Natural killer cell (primary cell): ENCODE measurements around the gene TNNI2. TPM values are rescaled to one million over a fixed set of nuclear protein-coding genes. Genes with fewer than 3 reads are reported as not detected.
A peak's percentile ranks its signal among the peaks of the same experiment; 100 is the strongest.

Experiments
- ATAC-seq, 3 donors: fragments of 150-1000 bp in 2 of 3; fragments of 200-7000 bp in 1 of 3; cut with Tn5 transposase; 1 replicate in 1 of 3; 2 replicates in 2 of 3; pipeline ENCODE4 v1.10.0; 2021; ENCODE audit warnings: mild to moderate bottlenecking in 2 of 3, moderate library complexity in 2 of 3
- DNase-seq, 2 donors: peaks; one replicate each; pipeline versions ENCODE4 v3.0.0 to v3.0.0-alpha.2; 2013 to 2021; ENCODE audit warnings: mixed read lengths in 1 of 2
- H3K27ac ChIP-seq: one replicate; pipeline ENCODE4 v1.5.1; 2013; ENCODE audit warnings: mild to moderate bottlenecking, low read length
- H3K27me3 ChIP-seq: one replicate; pipeline ENCODE4 v1.6.1; 2013; ENCODE audit warnings: low read length; ENCODE audit not compliant: control insufficient read depth, insufficient read depth
- H3K36me3 ChIP-seq: one replicate; pipeline ENCODE4 v1.6.1; 2013; ENCODE audit warnings: low read length; ENCODE audit not compliant: control insufficient read depth, insufficient read depth
- H3K4me1 ChIP-seq: one replicate; pipeline ENCODE4 v1.6.1; 2013; ENCODE audit warnings: low read length; ENCODE audit not compliant: control insufficient read depth, insufficient read depth
- H3K4me3 ChIP-seq: one replicate; pipeline ENCODE4 v1.5.1; 2013; ENCODE audit warnings: low read length
- H3K9me3 ChIP-seq: one replicate; pipeline ENCODE4 v1.6.1; 2013; ENCODE audit warnings: low read length; ENCODE audit not compliant: control insufficient read depth, insufficient read depth
- H3K27ac Mint-ChIP-seq, 2 donors: one replicate each; pipeline ENCODE4 v1.8.0; 2022; ENCODE audit warnings: mild to moderate bottlenecking in 2 of 2, mixed read lengths in 2 of 2, moderate library complexity in 1 of 2
- H3K27me3 Mint-ChIP-seq, 2 donors: one replicate each; pipeline ENCODE4 v1.8.0; 2022; ENCODE audit warnings: low read depth in 2 of 2, mixed read lengths in 2 of 2
- H3K36me3 Mint-ChIP-seq: one replicate; pipeline ENCODE4 v1.8.0; 2022; ENCODE audit warnings: mixed read lengths
- H3K4me1 Mint-ChIP-seq, 2 donors: one replicate each; pipeline ENCODE4 v1.8.0; 2022; ENCODE audit warnings: mixed read lengths in 2 of 2
- H3K4me3 Mint-ChIP-seq: one replicate; pipeline ENCODE4 v1.8.0; 2022; ENCODE audit warnings: mild to moderate bottlenecking, moderate library complexity, mixed read lengths
- H3K9me3 Mint-ChIP-seq, 2 donors: one replicate each; pipeline ENCODE4 v1.8.0; 2022; ENCODE audit warnings: mixed read lengths in 2 of 2
- WGBS: methylation state at CpG from one replicate; pipeline ENCODE4 v1.1.7; 2013; ENCODE audit warnings: missing lambda C conversion rate; ENCODE audit not compliant: insufficient coverage; 5-methylcytosine and 5-hydroxymethylcytosine counted together
- intact Hi-C: fragments of 100-400 bp; cut with micrococcal nuclease; formaldehyde crosslinking; loops from one replicate; pipeline ENCODE4 v1.14.2; 2022
- total RNA-seq, 4 donors: library from RNA; stranded (reverse); fragments of 120-200 nt in 1 of 4; gene quantifications; one replicate each; pipeline versions ENCODE4 v1.2.3 to v1.2.4, GENCODE V29; 2013 to 2022
- TF ChIP-seq, protein P1 (sequence below): fragments of 200-600 bp; IDR thresholded peaks from one replicate; pipeline ENCODE4 v1.8.0; 2022; ENCODE audit warnings: antibody characterized with exemption

Gene TNNI2
- total RNA-seq, 3 donors from 2014 or later (not counting 1 experiment from before 2014, with no cell fraction given), result 1.2 to 5.4 (median 3.6) TPM

DNA sequence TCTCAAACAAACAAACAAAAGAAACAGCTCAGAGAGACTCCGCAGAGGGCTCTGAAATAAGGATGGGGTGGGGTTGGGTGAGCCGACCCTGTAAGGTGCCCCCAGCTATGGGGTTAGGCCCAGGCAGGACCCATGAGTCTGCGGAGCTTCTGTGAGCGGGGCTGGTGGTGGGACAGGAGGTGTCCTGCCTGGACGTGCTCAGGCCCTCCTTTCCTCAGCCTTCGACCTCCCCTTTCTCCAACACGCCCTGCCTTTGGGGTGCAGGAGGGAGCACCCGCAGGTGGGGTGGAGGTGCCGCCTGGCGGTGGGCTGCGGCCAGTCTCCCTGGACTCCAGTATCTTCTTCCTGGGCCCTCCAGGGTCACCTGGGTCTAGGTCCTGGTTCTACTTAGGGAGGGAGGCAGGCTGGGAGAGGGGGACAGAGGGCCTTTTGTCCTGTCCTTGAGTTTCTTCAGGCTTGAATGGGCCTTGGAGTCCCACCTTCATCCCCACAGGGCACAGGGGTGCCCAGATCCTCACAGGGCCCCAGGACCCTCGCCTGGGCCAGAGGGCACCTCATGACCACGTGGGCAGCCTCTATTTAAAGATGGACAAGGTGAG, 40.7 kb downstream of the TNNI2 start:
- Histone ChIP-seq H3K4me3 (no peak overlapping the region), H3K27me3 (no peaks in the 10 kb centered on the region), H3K36me3 (peaks cover 35% of the 10 kb centered on the region), H3K4me1 (peaks cover 84% of the 10 kb centered on the region), H3K27ac (no peak overlapping the region), H3K9me3 (no peaks in the 10 kb centered on the region)
- peaks cover 18 to 61% of the 10 kb centered on the region in 2 donors for H3K4me1 Mint-ChIP-seq
- H3K27ac Mint-ChIP-seq, result peak overlapping the region; percentile 68 to 84
- H3K36me3 Mint-ChIP-seq, result no peaks in the 10 kb centered on the region
- no peak overlapping the region for H3K4me3 Mint-ChIP-seq
- ATAC-seq, result no peak
- intact Hi-C loops, result no loop called here
- peak in 1 of 2 donors; percentile 14 for DNase-seq
- TF ChIP-seq, protein P1, sequence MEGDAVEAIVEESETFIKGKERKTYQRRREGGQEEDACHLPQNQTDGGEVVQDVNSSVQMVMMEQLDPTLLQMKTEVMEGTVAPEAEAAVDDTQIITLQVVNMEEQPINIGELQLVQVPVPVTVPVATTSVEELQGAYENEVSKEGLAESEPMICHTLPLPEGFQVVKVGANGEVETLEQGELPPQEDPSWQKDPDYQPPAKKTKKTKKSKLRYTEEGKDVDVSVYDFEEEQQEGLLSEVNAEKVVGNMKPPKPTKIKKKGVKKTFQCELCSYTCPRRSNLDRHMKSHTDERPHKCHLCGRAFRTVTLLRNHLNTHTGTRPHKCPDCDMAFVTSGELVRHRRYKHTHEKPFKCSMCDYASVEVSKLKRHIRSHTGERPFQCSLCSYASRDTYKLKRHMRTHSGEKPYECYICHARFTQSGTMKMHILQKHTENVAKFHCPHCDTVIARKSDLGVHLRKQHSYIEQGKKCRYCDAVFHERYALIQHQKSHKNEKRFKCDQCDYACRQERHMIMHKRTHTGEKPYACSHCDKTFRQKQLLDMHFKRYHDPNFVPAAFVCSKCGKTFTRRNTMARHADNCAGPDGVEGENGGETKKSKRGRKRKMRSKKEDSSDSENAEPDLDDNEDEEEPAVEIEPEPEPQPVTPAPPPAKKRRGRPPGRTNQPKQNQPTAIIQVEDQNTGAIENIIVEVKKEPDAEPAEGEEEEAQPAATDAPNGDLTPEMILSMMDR, result no peak
- no peaks in the 10 kb centered on the region for H3K9me3 Mint-ChIP-seq
- H3K27me3 Mint-ChIP-seq, result no peaks in the 10 kb centered on the region
- 93% methylated on average over 12 of the region's 13 CpGs for WGBS

DNA sequence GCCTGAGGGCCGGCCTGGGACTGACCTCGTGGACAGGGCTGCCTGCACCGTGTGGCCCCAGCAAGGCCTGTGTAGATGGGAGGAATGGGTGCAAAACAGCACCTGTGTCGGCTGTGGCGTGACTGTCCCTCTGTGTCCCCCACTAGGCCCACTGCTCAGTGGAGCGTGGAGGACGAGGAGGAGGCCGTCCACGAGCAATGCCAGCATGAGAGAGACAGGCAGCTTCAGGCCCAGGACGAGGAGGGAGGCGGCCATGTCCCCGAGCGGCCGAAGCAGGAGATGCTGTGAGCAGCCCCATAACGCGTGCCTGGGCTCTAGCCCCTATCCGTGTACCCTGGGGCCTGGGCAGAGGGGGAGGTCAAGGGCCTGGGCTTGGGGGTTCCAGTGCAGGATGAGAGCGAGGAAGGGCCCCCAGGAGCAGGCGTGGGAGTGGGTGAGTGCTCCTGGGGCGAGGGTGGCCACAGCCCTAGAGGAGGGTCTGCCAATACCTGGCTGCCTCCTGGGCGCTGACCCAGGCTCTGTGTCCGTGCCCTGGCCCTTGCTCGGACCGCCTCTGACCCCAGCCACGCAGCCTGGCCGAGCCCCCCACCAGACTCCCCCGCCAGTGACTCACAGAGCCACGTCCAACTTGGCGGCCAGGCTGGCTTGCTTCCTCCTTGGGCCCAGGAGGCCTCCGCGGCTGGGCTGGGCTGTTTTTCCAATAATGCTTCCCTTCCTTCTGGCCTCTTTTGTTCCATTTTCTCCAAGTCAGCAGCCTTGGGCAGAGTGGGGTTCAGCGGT, 41.4 kb downstream of the TNNI2 start:
- Mint-ChIP-seq H3K4me3 (no peak overlapping the region), H3K27ac (peak overlapping the region; percentile 68 to 84), H3K4me1 (peaks cover 18 to 57% of the 10 kb centered on the region in 2 donors), H3K27me3 (no peaks in the 10 kb centered on the region), H3K36me3 (no peaks in the 10 kb centered on the region), H3K9me3 (no peaks in the 10 kb centered on the region)
- ATAC-seq (no peak), DNase-seq (peak in 1 of 2 donors; percentile 16)
- Histone ChIP-seq H3K4me3 (no peak overlapping the region), H3K36me3 (peaks cover 37% of the 10 kb centered on the region), H3K27me3 (no peaks in the 10 kb centered on the region), H3K9me3 (no peaks in the 10 kb centered on the region), H3K4me1 (peaks cover 77% of the 10 kb centered on the region), H3K27ac (no peak overlapping the region)
- intact Hi-C loops, result no loop called here
- WGBS, result 86% methylated on average over 32 of the region's 32 CpGs
- TF ChIP-seq, protein P1, result no peak

DNA sequence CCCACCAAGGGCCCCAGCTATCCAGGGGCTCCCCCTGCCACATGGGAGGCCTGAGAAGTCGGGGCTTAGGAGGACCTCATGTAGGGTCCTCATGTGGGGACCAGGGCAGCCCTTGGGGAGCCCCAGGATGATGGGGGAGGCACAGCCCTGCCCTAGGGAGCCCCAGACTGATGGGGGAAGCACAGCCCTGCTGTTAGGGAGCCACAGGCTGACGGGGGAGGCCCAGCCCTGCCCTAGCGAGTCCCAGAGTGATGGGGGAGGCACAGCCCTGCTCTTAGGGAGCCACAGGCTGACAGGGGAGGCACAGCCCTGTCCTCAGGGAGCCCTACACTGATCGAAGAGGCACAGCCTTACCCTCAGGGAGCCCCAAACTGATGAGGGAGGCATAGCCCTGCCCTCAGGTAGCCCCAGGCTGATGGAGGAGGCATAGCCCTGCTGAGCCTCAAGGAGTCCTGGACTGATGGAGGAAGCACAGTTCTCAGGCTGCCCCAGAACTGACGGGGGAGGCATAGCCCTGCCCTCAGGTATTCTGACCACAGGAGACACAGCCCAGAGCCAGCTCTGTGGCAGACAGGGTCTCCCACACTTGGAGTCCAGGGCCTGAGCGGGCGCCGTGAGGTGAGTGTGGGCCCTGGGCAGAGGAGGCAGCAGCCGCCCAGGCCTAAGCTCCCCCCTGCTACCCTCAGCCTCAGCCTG, 42.1 kb downstream of the TNNI2 start:
- intact Hi-C loops, result no loop called here
- Mint-ChIP-seq H3K4me3 (no peak overlapping the region), H3K9me3 (no peaks in the 10 kb centered on the region), H3K27ac (peak overlapping the region; percentile 53 to 84), H3K27me3 (no peaks in the 10 kb centered on the region), H3K36me3 (no peaks in the 10 kb centered on the region), H3K4me1 (peaks cover 13 to 52% of the 10 kb centered on the region in 2 donors)
- no peaks in the 10 kb centered on the region for H3K27me3 ChIP-seq
- TF ChIP-seq, protein P1, result no peak
- DNase-seq (peak; percentile 16 to 35), ATAC-seq (no peak)
- WGBS, result 78% methylated on average over 9 of the region's 9 CpGs
- H3K9me3 ChIP-seq, result no peaks in the 10 kb centered on the region
- H3K27ac ChIP-seq, result no peak overlapping the region
- peaks cover 45% of the 10 kb centered on the region for H3K36me3 ChIP-seq
- no peak overlapping the region for H3K4me3 ChIP-seq
- peaks cover 69% of the 10 kb centered on the region for H3K4me1 ChIP-seq
